ENCODE data around the gene CRIP1. TPM values are rescaled to one million over a fixed set of nuclear protein-coding genes. Genes with fewer than 3 reads are reported as not detected.

Gene CRIP1
- total RNA-seq, 1 donor from 2014 or later: 5.1 TPM

DNA sequence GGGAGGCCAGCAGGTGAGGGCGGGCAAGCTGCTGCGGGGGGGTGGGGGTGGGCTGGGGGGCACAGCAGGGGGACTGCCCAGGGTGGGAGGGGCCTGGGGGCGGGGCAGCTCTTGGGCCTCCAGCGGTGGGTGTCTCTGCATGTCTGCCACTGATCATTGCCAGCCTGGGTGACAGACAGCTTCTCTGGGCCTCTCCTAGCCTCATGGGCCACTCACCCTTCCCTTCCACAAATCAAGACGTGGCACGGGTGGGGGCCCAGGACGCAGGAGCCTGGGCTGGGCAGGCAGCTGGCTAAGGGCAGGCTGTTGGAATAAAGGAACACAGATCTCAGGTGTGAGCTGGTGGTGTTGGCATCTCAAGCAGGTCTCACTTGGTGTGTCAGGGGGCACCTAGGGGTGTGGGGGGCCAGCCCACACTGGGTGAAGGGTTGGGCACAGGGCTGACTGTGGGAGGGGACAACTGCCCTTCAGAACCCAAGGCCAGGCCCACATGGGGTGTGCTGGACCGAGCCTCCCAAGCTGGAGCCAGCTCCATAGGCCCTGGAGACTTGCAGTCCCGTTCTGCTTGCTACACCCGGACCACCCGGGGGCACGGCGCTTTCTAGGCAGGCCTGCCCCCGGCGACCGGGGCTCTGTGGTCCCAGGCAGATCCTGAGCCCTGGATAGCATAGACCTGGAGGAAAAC is 7.4 kb downstream of the CRIP1 start:
- no peak for DNase-seq (ENCODE audit: low spot score, unreplicated experiment)
- no peaks in the 10 kb centered on the region for H3K9me3 Mint-ChIP-seq (ENCODE audit: low read depth)
- no peaks in the 10 kb centered on the region for H3K36me3 Mint-ChIP-seq (ENCODE audit: insufficient read depth)
- H3K27me3 Mint-ChIP-seq: no peaks in the 10 kb centered on the region
- no peak overlapping the region for H3K27ac Mint-ChIP-seq
- peaks cover 4% of the 10 kb centered on the region for H3K4me1 Mint-ChIP-seq (ENCODE audit: low read depth)
- TF ChIP-seq, protein P1, sequence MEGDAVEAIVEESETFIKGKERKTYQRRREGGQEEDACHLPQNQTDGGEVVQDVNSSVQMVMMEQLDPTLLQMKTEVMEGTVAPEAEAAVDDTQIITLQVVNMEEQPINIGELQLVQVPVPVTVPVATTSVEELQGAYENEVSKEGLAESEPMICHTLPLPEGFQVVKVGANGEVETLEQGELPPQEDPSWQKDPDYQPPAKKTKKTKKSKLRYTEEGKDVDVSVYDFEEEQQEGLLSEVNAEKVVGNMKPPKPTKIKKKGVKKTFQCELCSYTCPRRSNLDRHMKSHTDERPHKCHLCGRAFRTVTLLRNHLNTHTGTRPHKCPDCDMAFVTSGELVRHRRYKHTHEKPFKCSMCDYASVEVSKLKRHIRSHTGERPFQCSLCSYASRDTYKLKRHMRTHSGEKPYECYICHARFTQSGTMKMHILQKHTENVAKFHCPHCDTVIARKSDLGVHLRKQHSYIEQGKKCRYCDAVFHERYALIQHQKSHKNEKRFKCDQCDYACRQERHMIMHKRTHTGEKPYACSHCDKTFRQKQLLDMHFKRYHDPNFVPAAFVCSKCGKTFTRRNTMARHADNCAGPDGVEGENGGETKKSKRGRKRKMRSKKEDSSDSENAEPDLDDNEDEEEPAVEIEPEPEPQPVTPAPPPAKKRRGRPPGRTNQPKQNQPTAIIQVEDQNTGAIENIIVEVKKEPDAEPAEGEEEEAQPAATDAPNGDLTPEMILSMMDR (IDR thresholded peaks at IDR 0.05; ENCODE audit: unreplicated experiment): no peak
- H3K4me3 Mint-ChIP-seq (ENCODE audit: low read depth): no peak overlapping the region

DNA sequence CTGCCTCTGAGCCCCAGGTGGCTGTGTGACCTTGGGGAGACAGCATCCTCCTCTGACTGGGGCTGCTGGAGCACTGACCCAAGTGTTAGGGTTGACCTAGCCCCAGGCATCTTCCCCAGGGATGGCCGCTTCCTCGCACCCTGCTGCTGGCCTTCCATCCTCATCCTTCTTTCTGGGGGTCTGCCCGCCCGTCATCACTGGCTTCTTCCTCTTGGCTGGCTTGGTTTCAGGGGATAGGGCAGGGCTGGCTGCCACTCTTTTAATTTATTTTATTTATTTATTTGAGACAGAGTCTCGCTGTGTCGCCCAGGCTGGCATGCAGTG is 7.9 kb downstream of the CRIP1 start:
- Mint-ChIP-seq H3K27me3 (no peaks in the 10 kb centered on the region), H3K27ac (no peak overlapping the region), H3K9me3 (ENCODE audit: low read depth) (no peaks in the 10 kb centered on the region), H3K4me3 (ENCODE audit: low read depth) (no peak overlapping the region), H3K4me1 (ENCODE audit: low read depth) (peaks cover 1% of the 10 kb centered on the region), H3K36me3 (ENCODE audit: insufficient read depth) (no peaks in the 10 kb centered on the region)
- TF ChIP-seq, protein P1 (IDR thresholded peaks at IDR 0.05; ENCODE audit: unreplicated experiment): no peak
- no peak for DNase-seq (ENCODE audit: low spot score, unreplicated experiment)

DNA sequence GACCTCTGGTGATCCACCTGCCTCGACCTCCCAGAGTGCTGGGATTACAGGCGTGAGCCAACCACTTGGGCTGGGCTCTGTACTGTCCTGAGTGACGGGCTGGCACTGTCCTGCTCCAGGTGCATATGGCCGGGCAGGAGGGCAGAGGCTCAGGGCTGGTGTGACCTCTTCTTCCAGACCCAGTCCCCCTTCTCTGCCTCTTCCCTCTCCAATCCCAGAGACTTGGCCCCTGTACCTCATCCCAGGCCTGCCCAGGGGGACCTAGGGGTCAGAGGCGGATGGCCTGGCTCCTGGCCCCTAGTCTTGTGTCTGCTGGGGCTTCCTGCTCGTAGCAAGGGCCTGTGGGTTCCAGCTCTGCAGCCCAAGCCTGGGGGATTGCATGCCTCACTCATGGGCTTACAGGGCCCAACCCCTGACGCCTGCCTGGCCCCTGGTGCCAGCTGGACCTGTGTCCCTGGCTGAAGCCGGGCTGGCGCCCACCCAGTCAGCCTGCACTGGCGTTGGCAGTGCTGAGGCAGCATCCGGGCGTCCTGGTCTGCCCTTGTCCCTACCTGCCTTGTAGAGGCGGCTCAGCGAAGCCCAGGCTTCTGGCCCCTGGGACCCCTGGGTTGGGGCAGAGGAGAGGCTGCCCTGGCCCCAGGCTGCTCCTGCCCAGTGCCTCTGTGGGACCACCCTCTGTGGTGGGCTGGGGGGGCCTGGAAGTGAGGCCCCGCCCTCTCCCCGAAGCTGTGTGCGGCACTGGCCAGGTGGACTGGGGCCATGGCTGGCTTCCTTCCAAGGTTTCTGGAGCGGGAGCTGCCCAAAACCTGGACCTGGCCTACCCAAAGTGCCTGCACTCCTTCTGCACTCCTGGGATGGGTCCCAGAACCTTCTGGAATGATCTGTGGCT is 8.7 kb downstream of the CRIP1 start:
- Mint-ChIP-seq H3K4me1 (ENCODE audit: low read depth) (no peaks in the 10 kb centered on the region), H3K4me3 (ENCODE audit: low read depth) (no peak overlapping the region), H3K27ac (no peak overlapping the region), H3K36me3 (ENCODE audit: insufficient read depth) (no peaks in the 10 kb centered on the region), H3K27me3 (no peaks in the 10 kb centered on the region), H3K9me3 (ENCODE audit: low read depth) (no peaks in the 10 kb centered on the region)
- TF ChIP-seq, protein P1 (IDR thresholded peaks at IDR 0.05; ENCODE audit: unreplicated experiment): no peak
- DNase-seq (ENCODE audit: low spot score, unreplicated experiment): no peak

GRCh38 chr14:105495990-105496830 is 9.5 kb downstream of the CRIP1 start:
- Mint-ChIP-seq H3K4me3 (ENCODE audit: low read depth) (no peak overlapping the region), H3K27me3 (no peaks in the 10 kb centered on the region), H3K27ac (no peak overlapping the region), H3K4me1 (ENCODE audit: low read depth) (no peaks in the 10 kb centered on the region), H3K36me3 (ENCODE audit: insufficient read depth) (no peaks in the 10 kb centered on the region), H3K9me3 (ENCODE audit: low read depth) (no peaks in the 10 kb centered on the region)
- TF ChIP-seq, protein P1 (IDR thresholded peaks at IDR 0.05; ENCODE audit: unreplicated experiment): no peak
- DNase-seq (ENCODE audit: low spot score, unreplicated experiment): no peak

Data from progenitor cell of endocrine pancreas (in vitro differentiated cells).